IMR-90 (cell line): ENCODE results near the gene SYP. TPM values are rescaled to one million over a fixed set of nuclear protein-coding genes. Genes with fewer than 3 reads are reported as not detected.

Experiments used
- ATAC-seq: fragments of 200-7000 bp; cut with Tn5 transposase; 2 replicates; pipeline ENCODE4 v1.9.1; 2020; ENCODE audit warnings: low read depth, mild to moderate bottlenecking, moderate library complexity
- BruUV-seq: library from RNA; stranded (reverse); fragments of 400-500 nt; replicated peaks from 2 replicates; lab custom pipeline; 2021; lab: Mats Ljungman, UMichigan
- CTCF ChIA-PET: fragments of 300-600 bp; formaldehyde crosslinking; extraction: SDS; loops from one replicate; lab custom pipeline; 2021; ENCODE audit warnings: antibody characterized with exemption; lab: Yijun Ruan, JAX
- POLR2A ChIA-PET: fragments of 300-600 bp; sonication (Branson Sonifier 250); formaldehyde crosslinking; loops from one replicate; lab custom pipeline; 2022; ENCODE audit warnings: antibody characterized with exemption; ENCODE audit not compliant: unreplicated experiment; lab: Charles Lee
- DNase-seq: peaks from one replicate; pipeline ENCODE4 v3.0.0; 2013
- H2AFZ ChIP-seq: replicated peaks from 2 replicates; pipeline ENCODE3; 2013; ENCODE audit warnings: low read length, mild to moderate bottlenecking; ENCODE audit not compliant: poor library complexity
- H2AK5ac ChIP-seq: 2 replicates; pipeline ENCODE4 v1.6.1; 2013; ENCODE audit warnings: low read depth, low read length, inconsistent platforms
- H2AK9ac ChIP-seq: replicated peaks from 2 replicates; pipeline ENCODE3; 2013; ENCODE audit warnings: mild to moderate bottlenecking, low read depth, low read length, moderate library complexity; ENCODE audit not compliant: poor library complexity
- H2BK120ac ChIP-seq: 2 replicates; pipeline ENCODE4 v1.6.1; 2013; ENCODE audit warnings: low read depth, low read length, inconsistent platforms
- H2BK15ac ChIP-seq: 3 replicates; pipeline ENCODE4 v1.6.1; 2013; ENCODE audit warnings: low read depth, low read length, inconsistent platforms
- H2BK20ac ChIP-seq: 2 replicates; pipeline ENCODE4 v1.6.1; 2013; ENCODE audit warnings: low read depth, mild to moderate bottlenecking, inconsistent platforms, low read length, moderate library complexity
- H2BK5ac ChIP-seq: 2 replicates; pipeline ENCODE4 v1.6.1; 2013; ENCODE audit warnings: mild to moderate bottlenecking, low read depth, low read length, inconsistent platforms; ENCODE audit not compliant: poor library complexity, severe bottlenecking
- H3K14ac ChIP-seq: replicated peaks from 2 replicates; pipeline ENCODE4 v1.6.1; 2013; ENCODE audit warnings: low read depth, low read length, inconsistent platforms
- H3K18ac ChIP-seq: 2 replicates; pipeline ENCODE4 v1.6.1; 2013; ENCODE audit warnings: low read depth, low read length, control low read depth
- H3K23ac ChIP-seq: 2 replicates; pipeline ENCODE4 v1.6.1; 2013; ENCODE audit warnings: low read depth, low read length, inconsistent platforms
- H3K27ac ChIP-seq: 2 replicates; pipeline ENCODE4 v1.5.1; 2013; ENCODE audit warnings: mild to moderate bottlenecking, control low read depth, low read length; ENCODE audit not compliant: insufficient read depth
- H3K27me3 ChIP-seq: 2 replicates; pipeline ENCODE4 v1.6.1; 2013; ENCODE audit warnings: low read length; ENCODE audit not compliant: control insufficient read depth, insufficient read depth
- H3K36me3 ChIP-seq: 2 replicates; pipeline ENCODE4 v1.6.1; 2013; ENCODE audit warnings: low read length, mixed read lengths; ENCODE audit not compliant: control insufficient read depth, insufficient read depth
- H3K4ac ChIP-seq: 2 replicates; pipeline ENCODE4 v1.6.1; 2013; ENCODE audit warnings: low read depth, low read length, inconsistent platforms
- H3K4me1 ChIP-seq: 2 replicates; pipeline ENCODE4 v1.6.1; 2013; ENCODE audit warnings: low read length, mixed read lengths; ENCODE audit not compliant: control insufficient read depth, insufficient read depth
- H3K4me2 ChIP-seq: 2 replicates; pipeline ENCODE4 v1.6.1; 2013; ENCODE audit warnings: low read depth, mild to moderate bottlenecking, control low read depth, low read length, moderate library complexity
- H3K4me3 ChIP-seq: 2 replicates; pipeline ENCODE4 v1.5.1; 2013; ENCODE audit warnings: low read depth, mild to moderate bottlenecking, control low read depth, low read length, moderate library complexity; ENCODE audit not compliant: insufficient read depth
- H3K56ac ChIP-seq: 2 replicates; pipeline ENCODE4 v1.6.1; 2013; ENCODE audit warnings: low read length, inconsistent platforms; ENCODE audit not compliant: insufficient read depth; ENCODE audit errors: extremely low read depth
- H3K79me1 ChIP-seq, 2 experiments: 2 replicates each; pipeline ENCODE4 v1.6.1; 2013; ENCODE audit warnings: low read length in 2 of 2, inconsistent platforms in 1 of 2, low read depth in 1 of 2
- H3K9ac ChIP-seq: 2 replicates; pipeline ENCODE4 v1.6.1; 2013; ENCODE audit warnings: low read depth, low read length, control low read depth
- H3K9me1 ChIP-seq: 2 replicates; pipeline ENCODE4 v1.6.1; 2013; ENCODE audit warnings: low read length, inconsistent platforms; ENCODE audit not compliant: insufficient read depth
- H3K9me3 ChIP-seq: 2 replicates; pipeline ENCODE4 v1.6.1; 2013; ENCODE audit warnings: low read length; ENCODE audit not compliant: control insufficient read depth, insufficient read depth
- H4K20me1 ChIP-seq: 2 replicates; pipeline ENCODE4 v1.6.1; 2013; ENCODE audit warnings: low read length, inconsistent platforms; ENCODE audit not compliant: insufficient read depth
- H4K5ac ChIP-seq: 2 replicates; pipeline ENCODE4 v1.6.1; 2013; ENCODE audit warnings: mild to moderate bottlenecking, low read depth, low read length, control low read depth
- H4K8ac ChIP-seq, 2 experiments: 2 replicates each; pipeline ENCODE4 v1.6.1; 2013; ENCODE audit warnings: low read depth in 2 of 2, low read length in 2 of 2, control low read depth in 1 of 2, inconsistent platforms in 1 of 2
- H4K91ac ChIP-seq: 2 replicates; pipeline ENCODE4 v1.6.1; 2013; ENCODE audit warnings: low read depth, low read length, inconsistent platforms; ENCODE audit not compliant: insufficient read depth
- CEBPB ChIP-seq: IDR thresholded peaks from 2 replicates; pipeline ENCODE4 v1.6.1; 2012; ENCODE audit warnings: low read depth, low read length, improper control_type of control experiment
- CHD1 ChIP-seq: IDR thresholded peaks from 2 replicates; pipeline ENCODE4 v1.6.1; 2012; ENCODE audit warnings: low read depth, low read length, improper control_type of control experiment
- POLR2A ChIP-seq: IDR thresholded peaks from 2 replicates; pipeline ENCODE4 v1.6.1; 2012; ENCODE audit warnings: mild to moderate bottlenecking, low read depth, low read length
- RCOR1 ChIP-seq: IDR thresholded peaks from 2 replicates; pipeline ENCODE4 v1.6.1; 2012; ENCODE audit warnings: mild to moderate bottlenecking, low read length, improper control_type of control experiment; ENCODE audit not compliant: insufficient replicate concordance
- RFX5 ChIP-seq: IDR thresholded peaks from 2 replicates; pipeline ENCODE4 v1.8.0; 2012; ENCODE audit warnings: low read depth, mild to moderate bottlenecking, low read length, moderate library complexity
- WGBS, 2 experiments: methylation state at CpG; one replicate each; pipeline versions ENCODE4 v1.1.5 to v1.1.7; 2013; ENCODE audit warnings: missing lambda C conversion rate in 2 of 2; ENCODE audit not compliant: insufficient read length in 1 of 2; ENCODE audit errors: extremely low coverage in 2 of 2; 5-methylcytosine and 5-hydroxymethylcytosine counted together
- dilution Hi-C: fragments of 300-500 bp; cut with HindIII; formaldehyde crosslinking; loops from one replicate; pipeline ENCODE4 v1.14.3; 2018; ENCODE audit warnings: low sequenced_read_pairs; ENCODE audit not compliant: unreplicated experiment
- in situ Hi-C: fragments of 300-500 bp; cut with MboI; formaldehyde crosslinking; loops from 3 replicates; pipeline ENCODE4 v1.14.3; 2019; ENCODE audit warnings: low sequenced_read_pairs, inconsistent platforms, mixed read lengths
- intact Hi-C: fragments of 100-400 bp; cut with micrococcal nuclease; formaldehyde crosslinking; loops from 2 replicates; pipeline ENCODE4 v1.10.0; 2022
- polyA plus RNA-seq, 3 experiments: library from polyadenylated mRNA; depleted of rRNA; stranded (reverse); fragments of >200 nt; gene quantifications; 2 replicates each; pipeline ENCODE4 v1.2.3, GENCODE V29; 2012; ENCODE audit warnings: low replicate concordance in 1 of 3
- total RNA-seq: library from RNA; depleted of rRNA; stranded (reverse); fragments of >200 nt; gene quantifications from 2 replicates; pipeline ENCODE4 v1.2.3, GENCODE V29; 2012
- TF ChIP-seq, protein P1 (sequence below): fragments of 150-350 bp; IDR thresholded peaks from 2 replicates; pipeline ENCODE4 v1.6.1; 2017; ENCODE audit warnings: mild to moderate bottlenecking, antibody characterized with exemption, low read length, low read depth
- TF ChIP-seq, protein P2 (sequence below): conservative IDR thresholded peaks from 2 replicates; pipeline ENCODE4 v1.5.1; 2012; ENCODE audit warnings: mild to moderate bottlenecking, low read depth, low read length, improper control_type of control experiment

The SYP gene
- total and polyA plus RNA-seq, 2 of the 4 experiments (the other 2 are of a cell fraction), result under 0.01 to 0.05 TPM

DNA sequence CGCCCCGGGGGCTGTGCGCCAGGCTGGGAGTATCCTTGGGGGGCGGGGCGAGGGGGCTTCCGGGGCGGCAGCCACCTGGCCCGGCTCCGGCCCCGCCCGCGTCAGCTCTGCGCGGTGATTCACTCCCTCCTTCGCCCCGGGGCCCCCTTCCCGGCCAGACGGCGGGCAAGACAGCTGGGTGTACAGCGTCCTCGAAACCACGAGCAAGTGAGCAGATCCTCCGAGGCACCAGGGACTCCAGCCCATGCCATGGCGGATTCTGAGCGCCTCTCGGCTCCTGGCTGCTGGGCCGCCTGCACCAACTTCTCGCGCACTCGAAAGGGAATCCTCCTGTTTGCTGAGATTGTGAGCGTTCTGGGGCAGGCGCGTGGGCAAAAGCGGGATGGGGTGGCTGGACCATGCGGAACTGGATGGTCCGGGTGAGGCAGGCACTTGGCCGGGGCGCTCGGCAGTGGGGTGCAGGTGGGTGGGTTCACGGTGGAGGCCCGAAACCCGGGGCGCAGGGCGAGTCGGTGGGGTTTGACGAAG is 28.2 kb downstream of the SYP start, which contains the start of gene PLP2 (continued):
- TF ChIP-seq, protein P1, sequence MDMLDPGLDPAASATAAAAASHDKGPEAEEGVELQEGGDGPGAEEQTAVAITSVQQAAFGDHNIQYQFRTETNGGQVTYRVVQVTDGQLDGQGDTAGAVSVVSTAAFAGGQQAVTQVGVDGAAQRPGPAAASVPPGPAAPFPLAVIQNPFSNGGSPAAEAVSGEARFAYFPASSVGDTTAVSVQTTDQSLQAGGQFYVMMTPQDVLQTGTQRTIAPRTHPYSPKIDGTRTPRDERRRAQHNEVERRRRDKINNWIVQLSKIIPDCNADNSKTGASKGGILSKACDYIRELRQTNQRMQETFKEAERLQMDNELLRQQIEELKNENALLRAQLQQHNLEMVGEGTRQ, result no peak

DNA sequence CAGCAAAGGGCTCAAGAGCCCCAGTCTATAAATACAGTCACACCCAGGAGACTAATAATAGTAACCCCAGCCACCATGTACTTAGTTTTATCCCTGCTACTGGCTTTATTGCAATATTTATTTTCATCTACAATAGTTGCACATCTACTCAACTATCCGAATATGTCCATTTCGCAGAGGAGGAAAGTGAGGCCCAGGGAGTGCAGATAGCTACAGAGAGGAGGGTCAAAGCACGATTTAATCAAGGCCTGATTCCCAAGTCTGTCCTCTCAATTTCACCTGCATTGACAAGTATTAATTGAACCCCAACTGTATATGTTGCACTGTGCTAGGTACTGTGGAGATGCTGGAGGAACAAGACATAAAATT is 32.3 kb downstream of the SYP start:
- Histone ChIP-seq H4K8ac (peak overlapping the region; percentile 80 to 95), H3K27me3 (no peaks in the 10 kb centered on the region), H3K79me1 (peaks cover 3 to 5% of the 10 kb centered on the region in 2 experiments), H4K20me1 (no peaks in the 10 kb centered on the region; the same call in 1 of the 2 replicates), H2BK5ac (peak overlapping the region; percentile 93), H3K4me1 (peaks cover 9% of the 10 kb centered on the region), H3K36me3 (no peaks in the 10 kb centered on the region), H3K23ac (peak overlapping the region; percentile 99; the same call in 1 of the 2 replicates), H2BK15ac (peak overlapping the region; percentile 93; the same call in 2 of the 3 replicates), H3K18ac (peak overlapping the region; percentile 87; the same call in 1 of the 2 replicates), H3K56ac (peak overlapping the region; percentile 83; the same call in 1 of the 2 replicates), H3K4me3 (no peak overlapping the region), H2AK5ac (peak overlapping the region; percentile 91), H2BK20ac (peak overlapping the region; percentile 56), H2AK9ac (peak overlapping the region; percentile 93), H3K9me1 (no peaks in the 10 kb centered on the region), H3K9me3 (no peaks in the 10 kb centered on the region; the same call in 1 of the 2 replicates), H2AFZ (no peak overlapping the region), H3K14ac (peak overlapping the region; percentile 96), H4K91ac (peak overlapping the region; percentile 98; the same call in 1 of the 2 replicates), H3K9ac (peak overlapping the region; percentile 61), H2BK120ac (peak overlapping the region; percentile 91; the same call in 1 of the 2 replicates), H3K4me2 (peak overlapping the region; percentile 80), H4K5ac (peak overlapping the region; percentile 86), H3K27ac (peak overlapping the region; percentile 91), H3K4ac (peak overlapping the region; percentile 98)
- DNase-seq (no peak), ATAC-seq (no peak)
- no TSS peak for BruUV-seq
- ChIA-PET POLR2A (interaction anchor here (1.1 to 1.4 kb wide), 2 partner anchors 12 to 23 kb away, joined by 3 read pairs; no protein-coding TSS in a partner anchor), CTCF (interaction anchor here (0.6 to 1.3 kb wide), 2 partner anchors 12 to 209 kb away, joined by 3 read pairs; no protein-coding TSS in a partner anchor)
- TF ChIP-seq, protein P2, sequence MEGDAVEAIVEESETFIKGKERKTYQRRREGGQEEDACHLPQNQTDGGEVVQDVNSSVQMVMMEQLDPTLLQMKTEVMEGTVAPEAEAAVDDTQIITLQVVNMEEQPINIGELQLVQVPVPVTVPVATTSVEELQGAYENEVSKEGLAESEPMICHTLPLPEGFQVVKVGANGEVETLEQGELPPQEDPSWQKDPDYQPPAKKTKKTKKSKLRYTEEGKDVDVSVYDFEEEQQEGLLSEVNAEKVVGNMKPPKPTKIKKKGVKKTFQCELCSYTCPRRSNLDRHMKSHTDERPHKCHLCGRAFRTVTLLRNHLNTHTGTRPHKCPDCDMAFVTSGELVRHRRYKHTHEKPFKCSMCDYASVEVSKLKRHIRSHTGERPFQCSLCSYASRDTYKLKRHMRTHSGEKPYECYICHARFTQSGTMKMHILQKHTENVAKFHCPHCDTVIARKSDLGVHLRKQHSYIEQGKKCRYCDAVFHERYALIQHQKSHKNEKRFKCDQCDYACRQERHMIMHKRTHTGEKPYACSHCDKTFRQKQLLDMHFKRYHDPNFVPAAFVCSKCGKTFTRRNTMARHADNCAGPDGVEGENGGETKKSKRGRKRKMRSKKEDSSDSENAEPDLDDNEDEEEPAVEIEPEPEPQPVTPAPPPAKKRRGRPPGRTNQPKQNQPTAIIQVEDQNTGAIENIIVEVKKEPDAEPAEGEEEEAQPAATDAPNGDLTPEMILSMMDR, result no peak
- TF ChIP-seq CHD1, result no peak
- no peak for TF ChIP-seq POLR2A
- no peak for TF ChIP-seq CEBPB
- no peak for TF ChIP-seq RCOR1
- no peak for TF ChIP-seq RFX5
- dilution Hi-C loops, result no loop called here
- intact Hi-C loops, result loop anchor here (10.0 kb wide), 1 partner anchor 93 kb away; the partner anchor contains the start of genes PRAF2 and WDR45
- in situ Hi-C loops, result no loop called here
- WGBS, 2 experiments, result no CpG with 5 or more reads among the region's 3 CpGs
